Measurements from ENCODE around the gene ZIC1. TPM values are rescaled to one million over a fixed set of nuclear protein-coding genes. Genes with fewer than 3 reads are reported as not detected.

Gene ZIC1
- total and polyA plus RNA-seq, 9 of the 15 experiments (the other 6 are each of a cell fraction or from before 2014, with no cell fraction given): 0.21 to 0.42 TPM; not detected in 7

GRCh38 chr3:147371140-147371539, 38.0 kb upstream of the ZIC1 start (continued):
- no peak for TF ChIP-seq PRDM10 (IDR thresholded peaks at IDR 0.05; ENCODE audit: partially characterized antibody)
- TF ChIP-seq CBX8 (IDR thresholded peaks at IDR 0.05; ENCODE audit: borderline replicate concordance, extremely low read depth, low read depth, low read length, poor library complexity, severe bottlenecking): no peak
- no peak for TF ChIP-seq CBFB (CRISPR knock-in tag; IDR thresholded peaks at IDR 0.05)
- no peak for TF ChIP-seq ZNF408 (CRISPR knock-in tag; IDR thresholded peaks at IDR 0.05; ENCODE audit: low read depth)

- DNase-seq (ENCODE audit: extremely low read depth in 1 of 4, low spot score in 3 of 4) (no peak), FAIRE-seq (no peak), ATAC-seq (no peak)
- no peaks in the 10 kb centered on the region for H3K36me3 ChIP-seq (ENCODE audit: control insufficient read depth, insufficient read depth, low read length)
- H3K9ac ChIP-seq (ENCODE audit: insufficient read depth in 1 of 2, low read depth in 2 of 2, low read length in 2 of 2): no peak overlapping the region
- no peaks in the 10 kb centered on the region; a peak in 2 of 5 replicates for H3K27me3 ChIP-seq (ENCODE audit: control insufficient read depth in 2 of 2, insufficient read depth in 2 of 2, low read length in 2 of 2)
- in situ Hi-C loops (cut with MboI): no loop called here
- H3K9me1 ChIP-seq (ENCODE audit: control insufficient read depth, insufficient read depth, low read length): no peaks in the 10 kb centered on the region
- no peaks in the 10 kb centered on the region for H3K4me1 ChIP-seq (replicated peaks in 1 of 2; ENCODE audit: control insufficient read depth in 2 of 2, insufficient read depth in 2 of 2, low read length in 2 of 2)
- intact Hi-C loops (cut with micrococcal nuclease): no loop called here
- no peak overlapping the region for H3K4me2 ChIP-seq (ENCODE audit: insufficient read depth, low read length)
- BruUV-seq (replicated peaks): no TSS peak
- CTCF ChIA-PET (ENCODE audit: low intra/inter-chr PET ratio): no interaction called here
- no peaks in the 10 kb centered on the region for H3K79me2 ChIP-seq (ENCODE audit: control insufficient read depth, insufficient read depth, low read length)
- H3K9me3 ChIP-seq (replicated peaks; ENCODE audit: control insufficient read depth, insufficient read depth, low read depth, low read length): no peaks in the 10 kb centered on the region
- POLR2A ChIA-PET: no interaction called here
- no peak overlapping the region for H2AFZ ChIP-seq (ENCODE audit: low read depth, low read length)
- no peak overlapping the region for H3K4me3 ChIP-seq
- H3K27ac ChIP-seq (ENCODE audit: extremely low read depth, low read depth, low read length): no peak overlapping the region
- no peaks in the 10 kb centered on the region for H4K20me1 ChIP-seq (replicated peaks; ENCODE audit: control insufficient read depth, insufficient read depth, low read length)
- 0% methylated on average over 3 of the region's 7 CpGs for WGBS (ENCODE audit: insufficient coverage, low coverage, missing lambda C conversion rate)
- no peak for TF ChIP-seq FOXJ2 (tag; IDR thresholded peaks at IDR 0.05)
- TF ChIP-seq HCFC1 (IDR thresholded peaks at IDR 0.05; ENCODE audit: low read depth, low read length): no peak
- TF ChIP-seq ZBTB11 (CRISPR knock-in tag; IDR thresholded peaks at IDR 0.05): no peak
- TF ChIP-seq KLF6 (CRISPR knock-in tag; IDR thresholded peaks at IDR 0.05; ENCODE audit: borderline replicate concordance): no peak
- no peak for TF ChIP-seq RBM22 (IDR thresholded peaks at IDR 0.05; ENCODE audit: low read depth, low read length, poor library complexity, severe bottlenecking)
- TF ChIP-seq TEAD1 (CRISPR knock-in tag; IDR thresholded peaks at IDR 0.05): no peak
- no peak for TF ChIP-seq ZNF263 (CRISPR knock-in tag; IDR thresholded peaks at IDR 0.05; ENCODE audit: borderline replicate concordance)
- no peak for TF ChIP-seq SRSF7 (optimal IDR thresholded peaks at IDR 0.05; ENCODE audit: low read depth, low read length)
Measured at GRCh38 chr3:147371771-147372340, 37.3 kb upstream of the ZIC1 start.
